Neural cell (in vitro differentiated cells): Measurements from ENCODE around the gene CCDC124. TPM values are rescaled to one million over a fixed set of nuclear protein-coding genes. Genes with fewer than 3 reads are reported as not detected.

Source experiments
- H2AFZ ChIP-seq: fragments of 200-600, 300-800 bp; sonication (generic), shearing (Covaris generic); 2 replicates; pipeline ENCODE4 v1.6.0; 2014; ENCODE audit warnings: low read depth, mild to moderate bottlenecking, antibody characterized with exemption, low read length, moderate library complexity
- H3F3A ChIP-seq: fragments of 200-600 bp; shearing (Covaris generic); 2 replicates; pipeline ENCODE4 v1.6.1; 2016; ENCODE audit warnings: mild to moderate bottlenecking, moderate library complexity, mixed read lengths, antibody characterized with exemption, low read length; ENCODE audit not compliant: insufficient read depth, poor library complexity, severe bottlenecking
- H3K27ac ChIP-seq: fragments of 200-600, 300-800 bp; sonication (generic), shearing (Covaris generic); 2 replicates; pipeline ENCODE4 v1.5.1; 2014; ENCODE audit warnings: mild to moderate bottlenecking, low read length, moderate library complexity
- H3K27me3 ChIP-seq: fragments of 300-800, 200-600 bp; sonication (generic), shearing (Covaris generic); 2 replicates; pipeline ENCODE4 v1.6.0; 2014; ENCODE audit warnings: mild to moderate bottlenecking, low read depth, low read length, moderate library complexity; ENCODE audit not compliant: insufficient read depth
- H3K36me3 ChIP-seq: fragments of 300-800, 200-600 bp; sonication (generic), shearing (Covaris generic); 2 replicates; pipeline ENCODE4 v1.5.1; 2014; ENCODE audit warnings: mild to moderate bottlenecking, antibody characterized with exemption, low read length, moderate library complexity; ENCODE audit not compliant: insufficient read depth
- H3K4me2 ChIP-seq: fragments of 300-800, 200-600 bp; sonication (generic), shearing (Covaris generic); 2 replicates; pipeline ENCODE4 v1.6.0; 2014; ENCODE audit warnings: mild to moderate bottlenecking, low read length
- H3K4me3 ChIP-seq: fragments of 300-800, 200-600 bp; sonication (generic), shearing (Covaris generic); 2 replicates; pipeline ENCODE4 v1.5.1; 2014; ENCODE audit warnings: mild to moderate bottlenecking, low read length, moderate library complexity
- H3K79me2 ChIP-seq: fragments of 200-600 bp; shearing (Covaris generic); replicated peaks from 2 replicates; pipeline ENCODE4 v1.6.0; 2014; ENCODE audit warnings: mild to moderate bottlenecking, low read length, moderate library complexity; ENCODE audit not compliant: insufficient read depth
- H3K9ac ChIP-seq: fragments of 300-800, 200-600 bp; sonication (generic), shearing (Covaris generic); 2 replicates; pipeline ENCODE4 v1.6.1; 2016; ENCODE audit warnings: mild to moderate bottlenecking, low read length, mixed read lengths
- H3K9me2 ChIP-seq: fragments of 200-600 bp; shearing (Covaris generic); 2 replicates; pipeline ENCODE4 v1.6.1; 2016; ENCODE audit warnings: mild to moderate bottlenecking, low read length, mixed read lengths; ENCODE audit not compliant: insufficient read depth
- H3K9me3 ChIP-seq: fragments of 200-600, 300-800 bp; sonication (generic), shearing (Covaris generic); 2 replicates; pipeline ENCODE4 v1.6.1; 2016; ENCODE audit warnings: mild to moderate bottlenecking, mixed run types, low read length, moderate library complexity, mixed read lengths
- H4K20me1 ChIP-seq: fragments of 200-600 bp; shearing (Covaris generic); 2 replicates; pipeline ENCODE4 v1.6.1; 2016; ENCODE audit warnings: mild to moderate bottlenecking, mixed run types; ENCODE audit not compliant: insufficient read depth
- CTCF ChIP-seq: fragments of 450-650 bp; IDR thresholded peaks from 2 replicates; pipeline ENCODE4 v1.5.1; 2014; ENCODE audit warnings: antibody characterized with exemption, mild to moderate bottlenecking, moderate library complexity; ENCODE audit not compliant: poor library complexity, severe bottlenecking
- EP300 ChIP-seq: fragments of 450-650 bp; conservative IDR thresholded peaks from 2 replicates; pipeline ENCODE4 v1.6.1; 2014; ENCODE audit warnings: antibody characterized with exemption, mild to moderate bottlenecking, moderate library complexity; ENCODE audit not compliant: poor library complexity, severe bottlenecking
- EZH2 ChIP-seq: fragments of 200-600, 300-800 bp; shearing (Covaris generic), sonication (generic); IDR thresholded peaks from 2 replicates; pipeline ENCODE4 v1.6.1; 2014; ENCODE audit warnings: antibody characterized with exemption, low read length, borderline replicate concordance, mild to moderate bottlenecking; ENCODE audit not compliant: insufficient read depth, poor library complexity, severe bottlenecking
- MXI1 ChIP-seq: fragments of 450-650 bp; conservative IDR thresholded peaks from 2 replicates; pipeline ENCODE4 v1.6.1; 2014; ENCODE audit warnings: antibody characterized with exemption, mild to moderate bottlenecking; ENCODE audit not compliant: poor library complexity, severe bottlenecking
- POLR2AphosphoS5 ChIP-seq: IDR thresholded peaks from 2 replicates; pipeline ENCODE4 v1.6.1; 2012
- RAD21 ChIP-seq: fragments of 450-650 bp; conservative IDR thresholded peaks from 2 replicates; pipeline ENCODE4 v1.6.1; 2014; ENCODE audit warnings: antibody characterized with exemption, mild to moderate bottlenecking, moderate library complexity
- SMC3 ChIP-seq: fragments of 450-650 bp; conservative IDR thresholded peaks from 2 replicates; pipeline ENCODE4 v1.6.1; 2014; ENCODE audit warnings: antibody characterized with exemption, mild to moderate bottlenecking, moderate library complexity; ENCODE audit not compliant: poor library complexity
- TAF1 ChIP-seq: IDR thresholded peaks from 2 replicates; pipeline ENCODE4 v1.6.1; 2012; ENCODE audit warnings: low read depth
- polyA plus RNA-seq: library from polyadenylated mRNA; depleted of rRNA; stranded (reverse); fragments of >200 nt; gene quantifications from 2 replicates; pipeline ENCODE4 v1.2.3, GENCODE V29; 2014
- TF ChIP-seq, protein P1 (sequence below): IDR thresholded peaks from 2 replicates; pipeline ENCODE4 v1.6.1; 2012; ENCODE audit warnings: borderline replicate concordance

Gene CCDC124
- polyA plus RNA-seq, 1 donor from 2014 or later: 31.0 TPM

GRCh38 chr19:17920527-17920926 lies 12.3 kb upstream of the CCDC124 start:
- H3K27me3 ChIP-seq: no peaks in the 10 kb centered on the region
- no peaks in the 10 kb centered on the region for H3K79me2 ChIP-seq
- H3K9me2 ChIP-seq: no peaks in the 10 kb centered on the region
- H3K36me3 ChIP-seq: no peaks in the 10 kb centered on the region
- no peaks in the 10 kb centered on the region for H3K9me3 ChIP-seq
- H3K4me2 ChIP-seq: no peak overlapping the region
- no peak overlapping the region for H3K27ac ChIP-seq
- TF ChIP-seq EZH2: no peak
- TF ChIP-seq EP300: no peak
- no peak for TF ChIP-seq RAD21
- no peak for TF ChIP-seq MXI1
- no peak for TF ChIP-seq SMC3
- TF ChIP-seq TAF1: no peak
- H3F3A ChIP-seq: no peaks in the 10 kb centered on the region
- no peaks in the 10 kb centered on the region for H4K20me1 ChIP-seq
- H3K4me3 ChIP-seq: no peak overlapping the region
- no peak overlapping the region for H2AFZ ChIP-seq
- no peak overlapping the region for H3K9ac ChIP-seq

DNA sequence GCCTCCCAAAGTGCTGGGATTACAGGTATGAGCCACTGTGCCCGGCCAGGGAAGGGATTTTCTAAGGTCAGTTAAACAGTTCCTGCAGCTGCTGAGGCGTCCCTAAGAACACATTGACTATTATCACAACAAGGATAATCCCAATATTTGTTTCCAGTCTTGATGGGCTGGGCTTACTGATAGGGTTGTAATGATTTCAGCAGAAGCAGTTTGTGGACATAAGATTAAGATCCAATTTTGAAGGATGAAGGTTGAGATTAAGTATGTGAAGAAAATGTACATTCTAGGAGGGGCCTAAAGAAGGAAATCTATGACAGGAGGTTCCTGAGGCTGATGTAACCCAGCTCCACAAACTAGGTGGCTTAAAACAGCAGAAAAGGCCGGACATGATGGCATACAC lies 10.7 kb upstream of the CCDC124 start:
- Histone ChIP-seq H3K36me3 (no peaks in the 10 kb centered on the region), H3K27me3 (no peaks in the 10 kb centered on the region), H4K20me1 (no peaks in the 10 kb centered on the region), H3K79me2 (no peaks in the 10 kb centered on the region), H2AFZ (no peak overlapping the region), H3K27ac (no peak overlapping the region), H3K4me3 (no peak overlapping the region), H3K9ac (no peak overlapping the region), H3K4me2 (no peak overlapping the region), H3F3A (no peaks in the 10 kb centered on the region), H3K9me2 (no peaks in the 10 kb centered on the region), H3K9me3 (no peaks in the 10 kb centered on the region)
- TF ChIP-seq CTCF (no peak), EZH2 (no peak), POLR2AphosphoS5 (no peak), EP300 (no peak)
- TF ChIP-seq, protein P1, sequence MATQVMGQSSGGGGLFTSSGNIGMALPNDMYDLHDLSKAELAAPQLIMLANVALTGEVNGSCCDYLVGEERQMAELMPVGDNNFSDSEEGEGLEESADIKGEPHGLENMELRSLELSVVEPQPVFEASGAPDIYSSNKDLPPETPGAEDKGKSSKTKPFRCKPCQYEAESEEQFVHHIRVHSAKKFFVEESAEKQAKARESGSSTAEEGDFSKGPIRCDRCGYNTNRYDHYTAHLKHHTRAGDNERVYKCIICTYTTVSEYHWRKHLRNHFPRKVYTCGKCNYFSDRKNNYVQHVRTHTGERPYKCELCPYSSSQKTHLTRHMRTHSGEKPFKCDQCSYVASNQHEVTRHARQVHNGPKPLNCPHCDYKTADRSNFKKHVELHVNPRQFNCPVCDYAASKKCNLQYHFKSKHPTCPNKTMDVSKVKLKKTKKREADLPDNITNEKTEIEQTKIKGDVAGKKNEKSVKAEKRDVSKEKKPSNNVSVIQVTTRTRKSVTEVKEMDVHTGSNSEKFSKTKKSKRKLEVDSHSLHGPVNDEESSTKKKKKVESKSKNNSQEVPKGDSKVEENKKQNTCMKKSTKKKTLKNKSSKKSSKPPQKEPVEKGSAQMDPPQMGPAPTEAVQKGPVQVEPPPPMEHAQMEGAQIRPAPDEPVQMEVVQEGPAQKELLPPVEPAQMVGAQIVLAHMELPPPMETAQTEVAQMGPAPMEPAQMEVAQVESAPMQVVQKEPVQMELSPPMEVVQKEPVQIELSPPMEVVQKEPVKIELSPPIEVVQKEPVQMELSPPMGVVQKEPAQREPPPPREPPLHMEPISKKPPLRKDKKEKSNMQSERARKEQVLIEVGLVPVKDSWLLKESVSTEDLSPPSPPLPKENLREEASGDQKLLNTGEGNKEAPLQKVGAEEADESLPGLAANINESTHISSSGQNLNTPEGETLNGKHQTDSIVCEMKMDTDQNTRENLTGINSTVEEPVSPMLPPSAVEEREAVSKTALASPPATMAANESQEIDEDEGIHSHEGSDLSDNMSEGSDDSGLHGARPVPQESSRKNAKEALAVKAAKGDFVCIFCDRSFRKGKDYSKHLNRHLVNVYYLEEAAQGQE: no peak

DNA sequence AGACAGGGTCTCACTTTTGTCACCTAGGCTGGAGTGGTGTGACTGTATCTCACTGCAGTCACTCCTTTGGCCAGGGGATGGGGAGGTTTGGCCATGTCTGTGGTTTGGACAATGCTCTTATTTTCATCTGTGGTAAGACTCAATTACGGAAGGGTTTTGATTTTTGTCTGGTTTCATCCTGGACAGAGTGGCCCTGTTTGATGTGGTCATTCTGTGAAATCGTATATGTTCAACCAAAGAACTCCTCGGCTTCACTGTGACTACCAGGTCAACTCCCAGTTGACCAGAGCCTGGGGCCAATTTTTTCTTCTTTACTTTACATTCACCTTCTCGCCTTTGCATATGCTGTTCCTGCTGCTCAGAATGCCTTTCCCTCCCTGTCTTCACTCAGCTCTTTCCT lies 6.8 kb upstream of the CCDC124 start:
- Histone ChIP-seq H3K36me3 (no peaks in the 10 kb centered on the region), H3K9me2 (no peaks in the 10 kb centered on the region), H3K27me3 (no peaks in the 10 kb centered on the region), H2AFZ (no peak overlapping the region), H3K4me2 (no peak overlapping the region), H3K79me2 (no peaks in the 10 kb centered on the region), H3F3A (no peaks in the 10 kb centered on the region), H3K4me3 (no peak overlapping the region), H3K9me3 (no peaks in the 10 kb centered on the region), H3K9ac (no peak overlapping the region), H3K27ac (no peak overlapping the region), H4K20me1 (no peaks in the 10 kb centered on the region)
- TF ChIP-seq EP300: no peak
- TF ChIP-seq EZH2: no peak
- TF ChIP-seq SMC3: no peak
- TF ChIP-seq MXI1: no peak
- TF ChIP-seq, protein P1: no peak
- TF ChIP-seq CTCF: no peak
- no peak for TF ChIP-seq TAF1
- no peak for TF ChIP-seq RAD21
- TF ChIP-seq POLR2AphosphoS5: no peak
